ENCODE results near the gene KCNQ1OT1. TPM values are rescaled to one million over a fixed set of nuclear protein-coding genes. Genes with fewer than 3 reads are reported as not detected.

The KCNQ1OT1 gene
- total RNA-seq, 1 experiment from 2014 or later, result 1.3 TPM

DNA sequence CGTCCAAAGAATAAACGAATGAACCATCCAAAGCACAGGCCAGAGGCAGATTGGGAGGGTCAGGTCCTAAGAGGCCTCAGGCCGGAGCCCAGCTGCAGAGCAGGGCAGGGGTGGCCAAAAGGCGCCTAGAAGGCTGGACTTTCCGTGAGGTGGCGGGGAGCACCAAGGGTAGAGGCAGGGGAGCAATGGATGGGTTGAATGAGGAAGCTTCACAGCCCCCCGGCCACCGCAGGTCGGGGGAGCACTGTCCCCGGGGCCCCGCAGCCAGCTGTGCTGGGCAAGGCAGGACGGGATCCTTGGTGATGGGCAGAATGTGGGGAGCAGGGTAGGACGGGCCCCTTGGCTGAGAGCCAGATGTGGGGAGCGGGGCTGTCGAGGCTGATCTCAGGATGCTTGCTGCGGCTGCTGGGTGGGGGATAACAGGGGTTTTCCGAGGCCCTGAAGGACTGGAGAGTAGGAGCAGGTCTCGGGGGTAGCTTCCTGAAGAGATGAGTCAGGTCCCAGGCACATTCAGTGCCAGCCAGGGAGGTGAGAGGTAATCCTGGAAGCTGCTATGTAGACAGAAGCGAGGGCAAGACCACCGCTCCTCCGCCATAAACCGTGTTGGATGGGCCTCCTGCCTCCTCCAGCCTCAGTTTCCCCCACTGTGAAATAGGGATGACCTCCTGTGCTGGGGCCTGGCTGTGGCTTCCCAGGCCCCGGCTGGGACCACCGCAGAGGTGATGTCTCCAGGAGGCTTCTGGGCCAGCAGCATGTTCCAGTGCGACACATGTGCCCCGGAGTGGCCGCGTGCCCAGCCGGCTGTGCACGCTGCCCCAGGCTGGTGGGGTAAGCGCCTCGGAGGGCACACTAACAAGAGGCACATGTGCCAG lies 34.6 kb upstream of the KCNQ1OT1 start:
- Mint-ChIP-seq H3K27me3 (ENCODE audit: unreplicated experiment) (peaks cover 10% of the 10 kb centered on the region), H3K36me3 (ENCODE audit: insufficient read depth, unreplicated experiment) (no peaks in the 10 kb centered on the region), H3K9me3 (ENCODE audit: low read depth, unreplicated experiment) (no peaks in the 10 kb centered on the region), H3K4me3 (ENCODE audit: low read depth, unreplicated experiment) (no peak overlapping the region), H3K4me1 (ENCODE audit: low read depth, unreplicated experiment) (no peaks in the 10 kb centered on the region), H3K27ac (ENCODE audit: unreplicated experiment) (no peak overlapping the region)
- BruUV-seq (replicated peaks), result no TSS peak
- no peak for DNase-seq
- CTCF ChIA-PET, result no interaction called here
- TF ChIP-seq CTCF (IDR thresholded peaks at IDR 0.05; ENCODE audit: unreplicated experiment), result no peak
- intact Hi-C loops (cut with micrococcal nuclease; ENCODE audit: unreplicated experiment), result no loop called here

DNA sequence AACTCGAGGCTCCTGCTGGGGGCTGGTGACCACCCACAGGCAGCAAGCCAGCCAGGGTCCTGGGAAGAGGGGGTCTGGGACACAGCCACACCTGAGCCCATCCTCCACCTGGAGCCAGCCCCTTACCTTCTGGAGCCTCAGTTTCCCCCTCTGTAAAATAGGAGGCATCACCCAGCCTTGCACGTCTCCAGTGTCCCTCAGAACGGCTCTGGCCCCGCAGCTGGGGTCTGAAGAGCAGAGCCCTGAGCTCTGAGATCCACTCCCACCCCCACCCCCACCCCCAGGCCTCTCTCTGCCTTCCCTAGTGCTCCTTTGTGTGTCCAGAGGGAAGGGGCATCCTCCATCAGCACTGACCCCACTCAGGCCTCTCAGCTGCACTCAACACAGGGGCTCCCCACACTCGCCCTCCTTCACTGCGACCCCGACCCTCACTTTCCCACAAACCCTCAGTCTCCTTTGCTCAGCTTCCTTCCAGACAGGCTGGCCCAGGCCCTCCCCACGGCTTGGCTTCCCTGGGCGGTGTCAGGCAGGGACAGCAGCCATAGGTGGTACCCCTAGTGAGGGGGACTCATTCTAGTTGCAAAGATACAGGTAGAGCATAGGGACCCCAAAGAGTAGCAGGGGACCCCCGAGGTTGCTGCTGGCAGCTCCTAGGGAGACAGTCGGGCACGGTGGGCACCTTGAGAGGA lies 33.3 kb upstream of the KCNQ1OT1 start:
- no TSS peak for BruUV-seq (replicated peaks)
- no peak overlapping the region for H3K4me3 Mint-ChIP-seq (ENCODE audit: low read depth, unreplicated experiment)
- no peak for TF ChIP-seq CTCF (IDR thresholded peaks at IDR 0.05; ENCODE audit: unreplicated experiment)
- DNase-seq, result no peak
- no peaks in the 10 kb centered on the region for H3K36me3 Mint-ChIP-seq (ENCODE audit: insufficient read depth, unreplicated experiment)
- intact Hi-C loops (cut with micrococcal nuclease; ENCODE audit: unreplicated experiment), result no loop called here
- H3K27ac Mint-ChIP-seq (ENCODE audit: unreplicated experiment), result no peak overlapping the region
- CTCF ChIA-PET, result no interaction called here
- peaks cover 16% of the 10 kb centered on the region for H3K27me3 Mint-ChIP-seq (ENCODE audit: unreplicated experiment)
- no peaks in the 10 kb centered on the region for H3K9me3 Mint-ChIP-seq (ENCODE audit: low read depth, unreplicated experiment)
- H3K4me1 Mint-ChIP-seq (ENCODE audit: low read depth, unreplicated experiment), result no peaks in the 10 kb centered on the region

- Mint-ChIP-seq H3K9me3 (ENCODE audit: low read depth, unreplicated experiment) (no peaks in the 10 kb centered on the region), H3K27ac (ENCODE audit: unreplicated experiment) (no peak overlapping the region), H3K4me1 (ENCODE audit: low read depth, unreplicated experiment) (no peaks in the 10 kb centered on the region), H3K4me3 (ENCODE audit: low read depth, unreplicated experiment) (no peak overlapping the region), H3K27me3 (ENCODE audit: unreplicated experiment) (peaks cover 23% of the 10 kb centered on the region), H3K36me3 (ENCODE audit: insufficient read depth, unreplicated experiment) (no peaks in the 10 kb centered on the region)
- DNase-seq, result no peak
- no peak for TF ChIP-seq CTCF (IDR thresholded peaks at IDR 0.05; ENCODE audit: unreplicated experiment)
- no TSS peak for BruUV-seq (replicated peaks)
- intact Hi-C loops (cut with micrococcal nuclease; ENCODE audit: unreplicated experiment), result no loop called here
- CTCF ChIA-PET, result interaction anchor here (0.5 kb wide), 1 partner anchor 131 kb away, joined by 4 read pairs; no protein-coding TSS in a partner anchor
Observed at GRCh38 chr11:2732261-2732939, 32.6 kb upstream of the KCNQ1OT1 start.

Data from Calu3 (cell line).